ENCODE results near the gene RBM34.
"Not testable (repeated sequence)": the region's sequence is repeated elsewhere in the genome, so short reads cannot be mapped to it uniquely, and the experiment has no call there.

The RBM34 gene

DNA sequence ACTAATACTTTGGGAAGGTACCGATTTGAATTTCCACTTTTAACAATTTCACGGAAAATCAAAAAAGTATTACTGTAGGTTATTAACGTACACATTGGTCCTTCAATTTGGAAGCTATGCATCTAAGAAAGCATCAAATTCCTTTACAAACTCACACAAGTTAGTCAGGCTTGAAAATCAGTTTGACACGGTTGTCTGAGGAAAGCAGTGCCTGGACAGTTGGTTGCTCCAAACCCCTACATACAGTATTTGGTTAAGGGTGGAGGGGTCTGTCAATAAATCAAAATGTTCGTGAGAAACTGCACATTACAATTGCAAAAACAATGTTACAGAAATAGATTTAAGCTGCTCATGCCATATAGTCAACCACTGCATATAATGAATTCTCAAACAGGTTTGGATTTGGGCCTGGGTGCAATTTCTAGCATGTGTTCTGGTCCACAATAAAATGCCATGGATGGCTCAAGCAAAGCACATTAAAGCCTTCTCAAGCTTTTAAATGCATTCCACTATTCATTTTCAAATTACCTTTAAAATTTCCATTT, 19.9 kb upstream of the RBM34 start:
- H3K79me2 ChIP-seq (ENCODE audit: control insufficient read depth, insufficient read depth, low read length, unreplicated experiment) = no peaks in the 10 kb centered on the region
- no peaks in the 10 kb centered on the region for H3K27me3 ChIP-seq (ENCODE audit: insufficient read depth, low read length)
- H3K4me3 ChIP-seq (ENCODE audit: low read depth, low read length) = no peak overlapping the region
- peaks cover 23% of the 10 kb centered on the region for H3K36me3 ChIP-seq (ENCODE audit: insufficient read depth, low read length)
- no peak overlapping the region for H2AFZ ChIP-seq (ENCODE audit: low read length, unreplicated experiment)
- no peak overlapping the region for H3K27ac ChIP-seq (ENCODE audit: low read depth, low read length)
- H3K4me1 ChIP-seq (ENCODE audit: control insufficient read depth, insufficient read depth, low read length, unreplicated experiment) = no peaks in the 10 kb centered on the region

DNA sequence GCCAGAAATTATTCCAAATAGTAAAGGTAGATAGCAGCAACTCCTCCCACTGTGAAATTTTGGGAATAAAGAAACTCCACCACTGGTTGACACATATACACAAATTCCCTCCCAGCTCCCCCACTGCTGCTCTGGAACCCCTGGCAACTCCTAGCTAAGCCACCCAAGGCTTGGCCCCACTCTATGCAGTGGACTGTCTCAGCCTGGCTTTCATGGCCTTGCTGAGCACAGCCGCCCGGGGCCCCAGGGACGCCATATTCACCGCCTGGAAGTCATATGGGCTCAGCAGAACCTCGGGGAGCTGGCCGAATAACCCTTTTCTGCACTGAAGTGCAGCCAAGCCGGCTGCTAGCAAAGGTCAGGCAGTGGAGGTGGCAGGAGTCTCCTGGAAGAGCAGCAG, 15.4 kb upstream of the RBM34 start:
- H3K27me3 ChIP-seq (ENCODE audit: insufficient read depth, low read length) = no peaks in the 10 kb centered on the region
- no peaks in the 10 kb centered on the region for H3K79me2 ChIP-seq (ENCODE audit: control insufficient read depth, insufficient read depth, low read length, unreplicated experiment)
- H3K36me3 ChIP-seq (ENCODE audit: insufficient read depth, low read length) = peaks cover 27% of the 10 kb centered on the region
- no peaks in the 10 kb centered on the region for H3K4me1 ChIP-seq (ENCODE audit: control insufficient read depth, insufficient read depth, low read length, unreplicated experiment)
- H3K27ac ChIP-seq (ENCODE audit: low read depth, low read length) = no peak overlapping the region
- no peak overlapping the region for H2AFZ ChIP-seq (ENCODE audit: low read length, unreplicated experiment)
- no peak overlapping the region for H3K4me3 ChIP-seq (ENCODE audit: low read depth, low read length)

DNA sequence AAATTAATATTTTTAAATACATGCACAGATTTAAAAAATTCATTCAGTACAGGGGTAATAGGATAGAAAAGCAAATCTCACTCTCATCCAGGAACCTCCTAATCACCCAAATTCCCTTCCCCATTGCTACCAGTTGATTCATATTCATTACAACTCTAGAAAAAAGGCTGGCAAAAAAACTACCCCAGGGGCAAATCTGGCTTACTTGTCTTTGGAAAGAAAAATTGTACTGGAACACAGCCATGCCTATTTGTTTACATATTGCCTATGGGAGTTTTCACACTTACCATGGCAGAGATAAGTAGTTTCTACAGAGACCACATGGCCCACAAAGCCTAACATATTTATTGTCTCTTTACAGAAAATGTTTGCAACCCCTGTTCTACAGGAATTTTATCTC, 8.9 kb upstream of the RBM34 start:
- Histone ChIP-seq H2AFZ (ENCODE audit: low read length, unreplicated experiment) (no peak overlapping the region), H3K4me1 (ENCODE audit: control insufficient read depth, insufficient read depth, low read length, unreplicated experiment) (no peaks in the 10 kb centered on the region), H3K27ac (ENCODE audit: low read depth, low read length) (no peak overlapping the region), H3K4me3 (ENCODE audit: low read depth, low read length) (no peak overlapping the region), H3K36me3 (ENCODE audit: insufficient read depth, low read length) (peaks cover 19% of the 10 kb centered on the region), H3K27me3 (ENCODE audit: insufficient read depth, low read length) (no peaks in the 10 kb centered on the region), H3K79me2 (ENCODE audit: control insufficient read depth, insufficient read depth, low read length, unreplicated experiment) (no peaks in the 10 kb centered on the region)

DNA sequence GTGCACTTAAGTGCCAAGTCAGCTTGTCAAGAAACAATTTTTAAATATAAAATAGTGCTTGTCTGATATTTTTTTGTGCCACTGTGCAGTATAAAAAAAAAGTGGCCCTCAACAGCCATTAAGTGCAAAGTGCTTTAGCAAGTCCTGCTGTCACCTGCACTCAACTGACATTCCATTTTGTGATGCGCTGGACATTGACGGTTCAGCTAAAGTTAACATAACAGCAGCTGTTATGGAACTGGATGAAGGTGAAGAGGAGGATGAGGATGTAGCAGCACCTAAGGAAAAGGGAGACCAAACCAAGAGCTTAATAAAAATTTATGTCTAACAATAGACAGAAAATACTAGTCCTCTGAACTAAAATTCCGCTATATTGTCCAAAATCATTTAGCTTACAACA, 7.3 kb upstream of the RBM34 start:
- H3K36me3 ChIP-seq (ENCODE audit: insufficient read depth, low read length) = peaks cover 15% of the 10 kb centered on the region
- H3K27me3 ChIP-seq (ENCODE audit: insufficient read depth, low read length) = no peaks in the 10 kb centered on the region
- no peaks in the 10 kb centered on the region for H3K79me2 ChIP-seq (ENCODE audit: control insufficient read depth, insufficient read depth, low read length, unreplicated experiment)
- H3K4me1 ChIP-seq (ENCODE audit: control insufficient read depth, insufficient read depth, low read length, unreplicated experiment) = no peaks in the 10 kb centered on the region
- no peak overlapping the region for H3K27ac ChIP-seq (ENCODE audit: low read depth, low read length)
- H3K4me3 ChIP-seq (ENCODE audit: low read depth, low read length) = no peak overlapping the region
- no peak overlapping the region for H2AFZ ChIP-seq (ENCODE audit: low read length, unreplicated experiment)

DNA sequence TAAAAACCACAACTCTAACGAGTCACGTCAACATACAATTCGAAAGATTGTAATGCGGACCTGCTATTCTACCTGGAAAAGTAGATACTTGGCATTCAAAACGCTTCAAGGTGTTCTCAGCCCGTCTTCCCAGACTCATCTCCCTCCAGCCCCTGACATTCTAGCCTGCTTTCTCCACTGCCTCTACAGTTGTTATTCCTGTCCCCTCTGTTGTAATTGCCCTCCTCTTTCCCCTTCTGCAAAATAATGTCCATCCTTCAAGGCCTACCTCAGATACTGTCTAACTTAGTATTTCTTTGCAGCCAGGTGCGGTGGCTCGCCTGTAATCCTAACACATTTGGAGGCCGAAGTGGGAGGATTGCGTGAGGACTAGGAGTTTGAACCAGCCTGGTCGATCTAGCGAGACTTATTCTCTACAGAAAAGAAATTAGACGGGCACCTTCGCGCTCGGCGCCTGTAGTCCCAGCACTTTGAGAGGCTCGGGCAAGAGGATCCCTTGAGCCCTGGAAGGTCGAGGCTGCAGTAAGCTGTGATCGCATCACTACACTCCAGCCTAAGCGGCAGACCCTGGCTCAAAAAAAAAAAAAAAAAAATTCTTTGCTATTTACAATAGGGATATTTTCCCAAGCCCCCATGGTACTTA, 756 bp upstream of the RBM34 start:
- peaks cover 12% of the 10 kb centered on the region for H3K4me1 ChIP-seq (ENCODE audit: control insufficient read depth, insufficient read depth, low read length, unreplicated experiment)
- peaks cover 39% of the 10 kb centered on the region for H3K79me2 ChIP-seq (ENCODE audit: control insufficient read depth, insufficient read depth, low read length, unreplicated experiment)
- H3K27me3 ChIP-seq (ENCODE audit: insufficient read depth, low read length) = no peaks in the 10 kb centered on the region
- peak overlapping the region; percentile 96 for H3K4me3 ChIP-seq (ENCODE audit: low read depth, low read length)
- peak overlapping the region; percentile 67; the same call in 1 of the 2 replicates for H3K27ac ChIP-seq (ENCODE audit: low read depth, low read length)
- H2AFZ ChIP-seq (ENCODE audit: low read length, unreplicated experiment) = peak overlapping the region; percentile 91
- H3K36me3 ChIP-seq (ENCODE audit: insufficient read depth, low read length) = peaks cover 21% of the 10 kb centered on the region

DNA sequence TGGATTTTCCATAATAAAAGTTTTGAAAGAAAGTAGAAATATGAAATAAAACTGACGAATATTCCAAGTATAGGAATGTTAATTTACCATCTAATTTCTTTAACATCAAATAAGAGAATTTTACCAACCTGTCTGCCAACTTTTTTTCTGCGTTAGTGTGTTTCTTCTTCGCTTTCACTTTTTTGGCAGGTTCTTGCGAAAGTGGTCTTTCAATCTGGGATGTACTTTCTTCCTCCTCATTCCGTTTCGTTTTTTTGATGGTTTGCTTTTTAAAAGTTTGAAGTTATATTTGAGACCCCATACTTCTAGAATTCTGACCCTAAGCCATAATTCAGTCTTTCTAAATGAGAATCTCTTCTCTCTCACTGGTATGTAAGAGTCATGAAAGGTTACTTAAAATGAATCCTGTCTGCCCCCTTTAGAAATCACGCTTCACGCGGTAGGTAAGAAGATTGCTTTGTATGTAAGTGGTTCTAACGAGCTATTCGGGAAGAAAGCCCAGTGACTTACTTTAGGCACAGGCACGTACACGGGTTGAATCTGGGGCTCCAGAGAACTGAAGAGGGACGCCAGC, 580 bp downstream of the RBM34 start:
- peaks cover 42% of the 10 kb centered on the region for H3K79me2 ChIP-seq (ENCODE audit: control insufficient read depth, insufficient read depth, low read length, unreplicated experiment)
- peak overlapping the region; percentile 63 for H2AFZ ChIP-seq (ENCODE audit: low read length, unreplicated experiment)
- H3K27me3 ChIP-seq (ENCODE audit: insufficient read depth, low read length) = no peaks in the 10 kb centered on the region
- H3K36me3 ChIP-seq (ENCODE audit: insufficient read depth, low read length) = peaks cover 24% of the 10 kb centered on the region
- H3K27ac ChIP-seq (ENCODE audit: low read depth, low read length) = peak overlapping the region; percentile 67
- peak overlapping the region; percentile 96 for H3K4me3 ChIP-seq (ENCODE audit: low read depth, low read length)
- peaks cover 17% of the 10 kb centered on the region for H3K4me1 ChIP-seq (ENCODE audit: control insufficient read depth, insufficient read depth, low read length, unreplicated experiment)

DNA sequence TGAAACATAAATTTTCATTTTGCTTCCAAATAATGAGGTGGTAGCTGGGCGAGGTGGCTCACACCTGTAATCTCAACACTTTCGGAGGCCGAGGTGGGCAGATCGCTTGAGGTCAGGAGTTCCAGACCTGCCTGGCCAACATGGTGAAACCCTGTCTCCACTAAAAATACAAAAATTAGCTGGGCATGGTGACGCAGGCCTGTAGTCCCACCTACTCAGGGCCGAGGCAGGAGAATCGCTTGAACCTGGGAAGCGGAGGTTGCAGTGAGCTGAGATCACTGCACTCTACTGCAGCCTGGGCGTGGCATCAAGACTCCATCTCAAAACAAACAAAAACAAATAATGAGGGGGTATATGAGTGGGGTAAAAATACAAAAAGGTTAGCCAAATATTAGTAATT, 1.1 kb downstream of the RBM34 start:
- H3K27ac ChIP-seq (ENCODE audit: low read depth, low read length); H3K27me3 ChIP-seq (ENCODE audit: insufficient read depth, low read length): not testable (repeated sequence)
- Histone ChIP-seq H3K79me2 (ENCODE audit: control insufficient read depth, insufficient read depth, low read length, unreplicated experiment) (peaks cover 42% of the 10 kb centered on the region), H2AFZ (ENCODE audit: low read length, unreplicated experiment) (peak overlapping the region; percentile 63), H3K4me3 (ENCODE audit: low read depth, low read length) (peak overlapping the region; percentile 96), H3K4me1 (ENCODE audit: control insufficient read depth, insufficient read depth, low read length, unreplicated experiment) (peaks cover 17% of the 10 kb centered on the region), H3K36me3 (ENCODE audit: insufficient read depth, low read length) (peaks cover 26% of the 10 kb centered on the region)

DNA sequence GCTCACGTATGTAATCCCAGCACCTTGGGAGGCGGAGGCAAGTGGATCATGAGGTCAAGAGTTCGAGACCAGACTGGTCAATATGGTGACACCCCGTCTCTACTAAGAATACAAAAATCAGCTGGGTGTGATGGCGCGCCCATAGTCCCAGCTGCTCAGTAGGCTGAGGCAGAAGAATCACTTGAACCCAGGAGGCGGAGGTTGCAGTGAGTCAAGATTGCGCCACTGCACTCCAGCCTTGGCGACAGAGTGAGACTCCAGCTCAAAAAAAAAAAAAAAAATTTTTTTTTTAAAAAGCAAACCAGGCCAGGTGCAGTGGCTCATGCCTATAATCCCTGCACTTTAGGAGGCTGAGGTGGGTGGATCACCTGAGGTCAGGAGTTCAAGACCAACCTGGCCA, 1.8 kb downstream of the RBM34 start:
- H3K27ac ChIP-seq (ENCODE audit: low read depth, low read length); H2AFZ ChIP-seq (ENCODE audit: low read length, unreplicated experiment); H3K4me3 ChIP-seq (ENCODE audit: low read depth, low read length); H3K27me3 ChIP-seq (ENCODE audit: insufficient read depth, low read length): not testable (repeated sequence)
- peaks cover 17% of the 10 kb centered on the region for H3K4me1 ChIP-seq (ENCODE audit: control insufficient read depth, insufficient read depth, low read length, unreplicated experiment)
- peaks cover 42% of the 10 kb centered on the region for H3K79me2 ChIP-seq (ENCODE audit: control insufficient read depth, insufficient read depth, low read length, unreplicated experiment)
- H3K36me3 ChIP-seq (ENCODE audit: insufficient read depth, low read length) = peaks cover 32% of the 10 kb centered on the region

DNA sequence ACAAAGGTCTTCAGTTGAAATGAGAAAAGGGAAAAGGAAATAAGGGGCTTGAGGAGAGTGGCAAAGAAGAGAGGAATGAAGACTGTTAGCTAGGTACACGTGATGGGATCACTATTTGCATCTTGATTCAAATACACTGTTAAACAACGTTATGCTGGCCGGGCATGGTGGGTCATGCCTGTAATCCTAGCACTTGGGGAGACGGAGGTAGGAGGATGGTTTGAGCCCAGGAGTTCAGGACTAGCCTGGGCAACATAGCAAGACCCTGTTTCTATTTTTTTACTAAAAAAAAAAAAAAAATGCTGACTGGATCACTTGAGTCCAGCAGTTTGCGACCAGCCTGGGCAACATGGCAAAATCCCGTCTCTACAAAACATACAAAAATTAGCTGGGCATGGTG, 2.4 kb downstream of the RBM34 start:
- Histone ChIP-seq H3K27me3 (ENCODE audit: insufficient read depth, low read length) (no peaks in the 10 kb centered on the region), H3K36me3 (ENCODE audit: insufficient read depth, low read length) (peaks cover 33% of the 10 kb centered on the region), H3K79me2 (ENCODE audit: control insufficient read depth, insufficient read depth, low read length, unreplicated experiment) (peaks cover 42% of the 10 kb centered on the region)

DNA sequence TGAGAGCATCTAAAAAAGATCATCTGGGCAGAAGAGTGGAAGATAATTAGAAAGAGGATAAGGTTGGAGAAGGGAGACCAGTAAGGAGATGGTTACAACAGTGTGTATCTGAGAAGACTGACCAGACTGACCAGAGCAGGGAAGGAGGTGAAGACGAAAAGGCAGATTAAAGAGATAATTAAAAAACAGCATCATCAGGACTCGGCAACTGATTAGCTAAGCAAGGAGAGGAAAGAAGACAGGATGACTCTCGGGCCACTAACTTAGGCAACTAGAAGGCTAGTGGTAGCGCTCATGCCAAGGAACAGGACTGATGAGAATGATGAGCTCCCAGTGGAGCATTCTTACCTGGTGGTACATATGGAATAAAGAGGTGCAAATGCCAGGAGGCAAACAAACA, 3.9 kb downstream of the RBM34 start:
- H3K4me3 ChIP-seq (ENCODE audit: low read depth, low read length) = no peak overlapping the region
- peaks cover 42% of the 10 kb centered on the region for H3K79me2 ChIP-seq (ENCODE audit: control insufficient read depth, insufficient read depth, low read length, unreplicated experiment)
- H3K27me3 ChIP-seq (ENCODE audit: insufficient read depth, low read length) = no peaks in the 10 kb centered on the region
- H3K27ac ChIP-seq (ENCODE audit: low read depth, low read length) = no peak overlapping the region
- no peak overlapping the region for H2AFZ ChIP-seq (ENCODE audit: low read length, unreplicated experiment)
- H3K4me1 ChIP-seq (ENCODE audit: control insufficient read depth, insufficient read depth, low read length, unreplicated experiment) = peaks cover 16% of the 10 kb centered on the region
- H3K36me3 ChIP-seq (ENCODE audit: insufficient read depth, low read length) = peaks cover 36% of the 10 kb centered on the region

More for the DNA sequence above, 2.4 kb downstream of the RBM34 start:
- Histone ChIP-seq H3K4me3 (ENCODE audit: low read depth, low read length) (no peak overlapping the region), H3K4me1 (ENCODE audit: control insufficient read depth, insufficient read depth, low read length, unreplicated experiment) (peaks cover 17% of the 10 kb centered on the region), H2AFZ (ENCODE audit: low read length, unreplicated experiment) (no peak overlapping the region), H3K27ac (ENCODE audit: low read depth, low read length) (no peak overlapping the region)

DNA sequence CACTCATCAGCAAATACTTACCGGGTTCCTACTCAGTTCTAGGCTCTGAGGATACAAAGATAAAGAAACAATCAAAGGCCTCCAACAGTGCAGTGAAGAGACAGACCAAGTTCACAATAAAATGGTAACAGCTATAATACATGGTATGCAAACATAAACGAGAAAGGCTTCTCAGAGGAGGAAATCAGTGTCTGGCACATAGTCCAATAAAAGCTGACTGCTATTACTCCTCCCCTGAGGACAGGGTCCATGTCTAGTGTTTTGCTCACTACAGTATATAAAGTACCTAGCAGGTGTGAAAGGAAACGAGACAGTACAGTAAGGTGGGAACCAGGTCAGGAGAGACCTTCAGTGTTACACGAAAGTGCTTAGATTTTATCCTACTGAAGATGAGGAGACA, 4.3 kb downstream of the RBM34 start:
- H3K27ac ChIP-seq (ENCODE audit: low read depth, low read length) = no peak overlapping the region
- peaks cover 36% of the 10 kb centered on the region for H3K36me3 ChIP-seq (ENCODE audit: insufficient read depth, low read length)
- H2AFZ ChIP-seq (ENCODE audit: low read length, unreplicated experiment) = no peak overlapping the region
- no peak overlapping the region for H3K4me3 ChIP-seq (ENCODE audit: low read depth, low read length)
- no peaks in the 10 kb centered on the region for H3K27me3 ChIP-seq (ENCODE audit: insufficient read depth, low read length)
- H3K79me2 ChIP-seq (ENCODE audit: control insufficient read depth, insufficient read depth, low read length, unreplicated experiment) = peaks cover 41% of the 10 kb centered on the region
- peaks cover 12% of the 10 kb centered on the region for H3K4me1 ChIP-seq (ENCODE audit: control insufficient read depth, insufficient read depth, low read length, unreplicated experiment)

Data from ACC112 (cell line).